GM12865 (cell line): Measurements from ENCODE around the gene P4HA2.

Source experiments
- DNase-seq: peaks from one replicate; pipeline ENCODE4 v3.0.0; 2010; ENCODE audit warnings: low read depth
- H3K4me3 ChIP-seq: 2 replicates; pipeline ENCODE4 v1.5.1; 2011; ENCODE audit warnings: mild to moderate bottlenecking, low read depth, low read length, control low read depth
- CTCF ChIP-seq: IDR thresholded peaks from 2 replicates; pipeline ENCODE4 v1.5.1; 2011; ENCODE audit warnings: low read length, control low read depth, low read depth, inconsistent platforms; ENCODE audit not compliant: insufficient read depth; ENCODE audit errors: missing control alignments

The P4HA2 gene

GRCh38 chr5:132227485-132228240 is at the start of gene P4HA2:
TSS of gene P4HA2 (minus strand) at chr5:132227853. CDS start at chr5:132218626, 9,227 bp downstream.
- H3K4me3 ChIP-seq = peak within 1 kb of the TSS; percentile 61
- TF ChIP-seq CTCF = no peak
- DNase-seq = peak; percentile 71

DNA sequence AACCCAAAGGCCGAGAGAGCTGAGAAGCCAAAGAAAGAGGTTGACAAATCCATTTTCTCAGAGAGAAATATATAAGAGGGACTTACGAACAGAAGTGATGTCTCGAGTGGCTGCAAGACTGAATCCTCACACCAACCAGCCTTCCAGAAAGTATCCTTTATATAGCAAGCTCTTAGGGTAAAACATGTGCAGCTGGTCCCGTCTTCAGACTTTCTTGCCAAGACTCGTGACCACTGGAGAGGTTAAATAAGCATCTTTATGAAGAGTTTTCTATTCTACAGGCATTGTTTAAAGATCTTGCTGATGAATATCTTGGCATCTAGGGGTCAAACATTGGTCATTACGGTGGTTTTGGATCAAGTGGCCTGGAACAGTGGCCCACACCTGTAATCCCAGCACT is 49.6 kb upstream of the P4HA2 start:
- no peak for TF ChIP-seq CTCF
- DNase-seq = no peak
- no peak overlapping the region for H3K4me3 ChIP-seq

GRCh38 chr5:132275367-132276220 is 47.9 kb upstream of the P4HA2 start:
- TF ChIP-seq CTCF = no peak
- no peak overlapping the region for H3K4me3 ChIP-seq
- no peak for DNase-seq

DNA sequence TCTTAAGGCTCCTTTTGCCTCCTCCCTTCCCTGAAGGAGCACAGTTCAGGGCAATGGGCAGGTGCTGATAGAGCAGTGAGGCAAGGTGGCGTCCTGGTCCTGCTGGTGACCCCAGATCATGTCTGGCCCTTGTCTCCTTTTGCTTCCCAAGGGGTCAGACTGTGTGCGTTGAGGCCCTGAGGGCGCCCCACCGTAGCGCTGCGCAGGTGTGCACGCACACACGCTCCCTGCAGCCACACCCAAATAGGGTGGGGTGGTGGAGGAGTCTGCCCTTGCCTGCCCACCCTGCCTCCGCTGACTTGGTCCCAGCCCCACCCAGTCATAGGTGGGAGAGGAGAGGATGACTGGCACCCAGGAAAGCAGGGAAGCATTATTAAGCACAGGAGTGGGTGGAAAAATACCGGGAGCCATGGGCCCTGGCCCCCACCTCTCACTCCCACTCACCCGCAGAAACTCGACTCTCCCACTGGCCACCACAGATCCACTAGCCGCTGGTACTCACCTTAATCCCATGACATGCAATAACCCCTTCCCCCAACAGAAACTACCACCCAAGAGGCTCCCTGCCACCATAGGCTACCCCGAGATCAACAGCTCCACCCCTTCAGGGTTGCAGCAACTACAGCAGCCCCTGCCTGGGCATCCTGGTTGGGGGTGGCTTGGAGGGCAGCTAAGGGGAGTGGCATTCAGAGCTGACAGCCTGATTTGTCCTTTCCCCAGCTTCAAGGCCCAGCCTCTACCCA is 46.6 kb upstream of the P4HA2 start:
- H3K4me3 ChIP-seq = no peak overlapping the region
- no peak for TF ChIP-seq CTCF
- DNase-seq = no peak

DNA sequence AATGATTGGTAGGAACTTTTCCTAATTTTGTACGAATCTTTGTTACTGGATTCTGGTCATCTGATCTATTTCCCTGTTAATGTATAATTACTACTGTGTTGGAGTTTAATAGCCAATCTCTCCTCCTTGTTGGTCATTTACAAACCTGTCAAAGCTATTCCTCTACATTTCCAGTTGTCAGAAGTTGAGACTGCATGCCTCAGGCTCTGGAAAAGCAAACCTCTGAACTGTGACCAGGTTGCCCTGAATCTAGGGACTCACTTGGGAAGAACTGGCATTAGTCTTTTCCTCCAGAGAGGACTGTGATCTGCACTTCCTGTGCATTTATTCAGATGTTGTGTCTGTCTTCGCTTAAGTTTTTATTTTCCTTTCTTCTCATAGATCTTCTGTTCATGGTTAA is 46.0 kb upstream of the P4HA2 start:
- DNase-seq = no peak
- no peak for TF ChIP-seq CTCF

GRCh38 chr5:132272311-132273210 is 44.9 kb upstream of the P4HA2 start:
- DNase-seq = peak; percentile 57

More for the DNA sequence above, 46.0 kb upstream of the P4HA2 start:
- no peak overlapping the region for H3K4me3 ChIP-seq

More at GRCh38 chr5:132272311-132273210, 44.9 kb upstream of the P4HA2 start:
- peak; percentile 76 for TF ChIP-seq CTCF
- H3K4me3 ChIP-seq = no peak overlapping the region
